ENCODE results near the gene SYNDIG1. TPM values are rescaled to one million over a fixed set of nuclear protein-coding genes. Genes with fewer than 3 reads are reported as not detected.

Gene SYNDIG1
- total RNA-seq, 1 experiment from 2014 or later: 5.4 TPM

DNA sequence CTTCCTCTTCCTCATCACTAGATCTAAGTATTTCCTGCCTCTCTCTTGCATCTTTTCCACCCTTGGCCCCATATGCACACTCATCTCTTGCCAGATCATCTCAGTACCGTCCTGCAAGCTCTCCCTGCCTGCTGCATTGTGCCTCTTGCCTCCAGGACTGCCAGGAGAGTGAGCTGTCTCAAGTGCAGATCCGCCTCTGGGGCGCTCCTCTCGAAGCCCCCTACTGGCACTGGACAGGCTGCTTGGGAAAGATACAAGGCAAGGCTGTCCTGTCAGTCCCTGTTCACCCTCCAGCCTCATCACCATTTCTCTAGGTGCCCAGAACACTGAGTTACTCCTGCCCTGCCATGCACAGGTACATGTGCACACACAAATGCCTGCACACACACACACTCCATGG, 10.2 kb downstream of the SYNDIG1 start:
- no CpG with 5 or more reads among the region's 4 CpGs for WGBS (ENCODE audit: extremely low coverage, insufficient read length, low lambda C conversion rate)
- Histone ChIP-seq H2BK120ac (ENCODE audit: low read depth, low read length, poor library complexity, severe bottlenecking) (no peak overlapping the region), H3K27ac (ENCODE audit: insufficient read length, low read depth, low read length) (no peak overlapping the region), H4K8ac (replicated peaks; ENCODE audit: insufficient read length, low read depth, low read length) (no peak overlapping the region), H3K79me2 (ENCODE audit: insufficient read depth, low read length) (no peaks in the 10 kb centered on the region; the same call in 1 of the 2 replicates), H3K14ac (ENCODE audit: insufficient read depth, low read length) (no peak overlapping the region), H3K56ac (ENCODE audit: insufficient read length, low read depth, low read length) (no peak overlapping the region), H3K4me2 (ENCODE audit: insufficient read depth, insufficient read length, low read length) (no peak overlapping the region), H3K27me3 (ENCODE audit: insufficient read depth, low read length) (no peaks in the 10 kb centered on the region), H2AK5ac (ENCODE audit: insufficient read length, low read length) (no peak overlapping the region), H3T11ph (ENCODE audit: low read length) (no peak overlapping the region), H3K9me3 (ENCODE audit: control insufficient read depth, low read depth, low read length) (no peaks in the 10 kb centered on the region), H2BK5ac (ENCODE audit: insufficient read length, low read length) (no peak overlapping the region), H3K18ac (ENCODE audit: insufficient read length, low read depth, low read length) (no peak overlapping the region), H3K9ac (ENCODE audit: extremely low read depth, insufficient read length, low read length) (no peak overlapping the region), H3K23me2 (ENCODE audit: insufficient read length, low read depth, low read length, poor library complexity, severe bottlenecking) (no peaks in the 10 kb centered on the region), H3K23ac (ENCODE audit: insufficient read length, low read depth, low read length) (no peak overlapping the region), H4K20me1 (ENCODE audit: control insufficient read depth, insufficient read depth, insufficient read length) (no peaks in the 10 kb centered on the region), H3K4ac (ENCODE audit: low read depth, low read length) (no peak overlapping the region), H2BK12ac (ENCODE audit: insufficient read length, low read depth, low read length) (no peak overlapping the region), H4K5ac (ENCODE audit: insufficient read length, low read depth, low read length) (no peak overlapping the region), H2BK15ac (ENCODE audit: low read depth, low read length) (no peak overlapping the region), H4K91ac (ENCODE audit: insufficient read length, low read depth, low read length) (no peak overlapping the region), H3K79me1 (ENCODE audit: insufficient read depth, low read depth, low read length, poor library complexity, severe bottlenecking) (no peaks in the 10 kb centered on the region), H3K4me1 (ENCODE audit: insufficient read depth, low read length) (peaks cover 2% of the 10 kb centered on the region; the same call in 1 of the 2 replicates), H2AFZ (ENCODE audit: low read length) (no peak overlapping the region), H2BK20ac (ENCODE audit: low read depth, low read length, poor library complexity, severe bottlenecking) (no peak overlapping the region)
- Mint-ChIP-seq H3K4me3 (no peak overlapping the region), H3K27me3 (ENCODE audit: low read depth) (peaks cover 8% of the 10 kb centered on the region), H3K9me3 (no peaks in the 10 kb centered on the region; a peak in 2 of 5 replicates), H3K36me3 (ENCODE audit: insufficient read depth in 1 of 3, low read depth in 3 of 3) (peaks cover 0 to 6% (median 3%) of the 10 kb centered on the region in 3 experiments; a peak in 4 of 7 replicates), H3K27ac (peak overlapping the region in 2 of 3 experiments; percentile 26; a peak in 3 of 7 replicates), H3K4me1 (peaks cover 26 to 37% of the 10 kb centered on the region in 2 experiments)
- no peak for DNase-seq
- TF ChIP-seq, protein P1, sequence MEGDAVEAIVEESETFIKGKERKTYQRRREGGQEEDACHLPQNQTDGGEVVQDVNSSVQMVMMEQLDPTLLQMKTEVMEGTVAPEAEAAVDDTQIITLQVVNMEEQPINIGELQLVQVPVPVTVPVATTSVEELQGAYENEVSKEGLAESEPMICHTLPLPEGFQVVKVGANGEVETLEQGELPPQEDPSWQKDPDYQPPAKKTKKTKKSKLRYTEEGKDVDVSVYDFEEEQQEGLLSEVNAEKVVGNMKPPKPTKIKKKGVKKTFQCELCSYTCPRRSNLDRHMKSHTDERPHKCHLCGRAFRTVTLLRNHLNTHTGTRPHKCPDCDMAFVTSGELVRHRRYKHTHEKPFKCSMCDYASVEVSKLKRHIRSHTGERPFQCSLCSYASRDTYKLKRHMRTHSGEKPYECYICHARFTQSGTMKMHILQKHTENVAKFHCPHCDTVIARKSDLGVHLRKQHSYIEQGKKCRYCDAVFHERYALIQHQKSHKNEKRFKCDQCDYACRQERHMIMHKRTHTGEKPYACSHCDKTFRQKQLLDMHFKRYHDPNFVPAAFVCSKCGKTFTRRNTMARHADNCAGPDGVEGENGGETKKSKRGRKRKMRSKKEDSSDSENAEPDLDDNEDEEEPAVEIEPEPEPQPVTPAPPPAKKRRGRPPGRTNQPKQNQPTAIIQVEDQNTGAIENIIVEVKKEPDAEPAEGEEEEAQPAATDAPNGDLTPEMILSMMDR (conservative IDR thresholded peaks at IDR 0.05): peak; percentile 35; the same call in 2 of the 3 replicates
